Stomach (tissue), 4 donors: Measurements from ENCODE around the gene PKMYT1.

Experiments
- POLR2AphosphoS5 ChIP-seq, 3 donors: sonication (generic); formaldehyde crosslinking; IDR thresholded peaks; one replicate each; pipeline ENCODE4 v1.6.1; 2016; ENCODE audit warnings: antibody characterized with exemption in 3 of 3
- TF ChIP-seq, protein P1 (sequence below), 7 experiments: fragments of 450-650 bp in 4 of 7; fragments of 200-600 bp in 3 of 7; sonication (generic) in 3 of 7; IDR thresholded peaks; one replicate each; pipeline ENCODE4 v1.5.1; 2016 to 2019; ENCODE audit warnings: antibody characterized with exemption in 7 of 7, control low read depth in 2 of 7, mild to moderate bottlenecking in 1 of 7

DNA sequence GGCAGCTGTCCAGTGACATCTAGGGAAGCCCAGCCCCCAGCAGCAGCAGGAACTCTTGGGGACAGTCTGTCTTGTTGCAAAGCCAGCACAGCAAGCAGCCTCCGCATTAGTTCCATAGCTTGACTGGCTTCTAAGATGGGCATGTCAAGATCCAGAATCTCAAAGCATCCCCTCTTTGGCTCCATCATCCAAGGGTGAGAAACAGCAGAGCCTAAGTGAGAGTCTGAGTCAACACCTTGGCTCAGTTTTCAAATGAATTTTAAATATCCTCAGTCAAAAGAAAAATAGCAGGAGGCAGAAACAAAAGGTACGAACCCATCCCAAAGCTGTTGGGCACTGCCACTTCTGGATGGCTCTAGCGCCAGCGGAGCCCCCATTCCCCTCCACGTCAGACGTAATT is 34.7 kb upstream of the PKMYT1 start:
- TF ChIP-seq, protein P1, sequence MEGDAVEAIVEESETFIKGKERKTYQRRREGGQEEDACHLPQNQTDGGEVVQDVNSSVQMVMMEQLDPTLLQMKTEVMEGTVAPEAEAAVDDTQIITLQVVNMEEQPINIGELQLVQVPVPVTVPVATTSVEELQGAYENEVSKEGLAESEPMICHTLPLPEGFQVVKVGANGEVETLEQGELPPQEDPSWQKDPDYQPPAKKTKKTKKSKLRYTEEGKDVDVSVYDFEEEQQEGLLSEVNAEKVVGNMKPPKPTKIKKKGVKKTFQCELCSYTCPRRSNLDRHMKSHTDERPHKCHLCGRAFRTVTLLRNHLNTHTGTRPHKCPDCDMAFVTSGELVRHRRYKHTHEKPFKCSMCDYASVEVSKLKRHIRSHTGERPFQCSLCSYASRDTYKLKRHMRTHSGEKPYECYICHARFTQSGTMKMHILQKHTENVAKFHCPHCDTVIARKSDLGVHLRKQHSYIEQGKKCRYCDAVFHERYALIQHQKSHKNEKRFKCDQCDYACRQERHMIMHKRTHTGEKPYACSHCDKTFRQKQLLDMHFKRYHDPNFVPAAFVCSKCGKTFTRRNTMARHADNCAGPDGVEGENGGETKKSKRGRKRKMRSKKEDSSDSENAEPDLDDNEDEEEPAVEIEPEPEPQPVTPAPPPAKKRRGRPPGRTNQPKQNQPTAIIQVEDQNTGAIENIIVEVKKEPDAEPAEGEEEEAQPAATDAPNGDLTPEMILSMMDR (IDR thresholded peaks at IDR 0.05), result no peak
- TF ChIP-seq POLR2AphosphoS5 (IDR thresholded peaks at IDR 0.05), result no peak
